ENCODE data around the gene SLC9C2. TPM values are rescaled to one million over a fixed set of nuclear protein-coding genes. Genes with fewer than 3 reads are reported as not detected.

The SLC9C2 gene
- total and polyA plus RNA-seq, 2 donors from 2014 or later = 0.52 to 0.72 TPM

- Histone ChIP-seq H3K9ac (ENCODE audit: low read length in 3 of 3) (no peak overlapping the region), H3K4me3 (ENCODE audit: low read length in 3 of 3) (no peak overlapping the region), H3K36me3 (ENCODE audit: control insufficient read depth in 2 of 3, insufficient read depth in 3 of 3, low read length in 3 of 3) (peaks cover 6 to 37% (median 32%) of the 10 kb centered on the region in 3 donors), H3K27ac (ENCODE audit: low read depth in 2 of 2, low read length in 2 of 2) (no peak overlapping the region), H3K4me1 (ENCODE audit: control insufficient read depth in 2 of 3, insufficient read depth in 2 of 3, low read depth in 1 of 3, low read length in 3 of 3) (no peaks in the 10 kb centered on the region), H3K9me3 (ENCODE audit: control insufficient read depth in 2 of 3, insufficient read depth in 1 of 3, low read length in 3 of 3) (no peaks in the 10 kb centered on the region), H3K27me3 (ENCODE audit: control insufficient read depth, insufficient read depth, low read length) (no peaks in the 10 kb centered on the region)
- intact Hi-C loops (cut with DNase I) = no loop called here
- DNase-seq (no peak), FAIRE-seq (no peak)
- no peak for TF ChIP-seq CTCF (IDR thresholded peaks at IDR 0.05; ENCODE audit: borderline replicate concordance, extremely low read depth, insufficient read depth)
Measured at GRCh38 chr1:173489929-173490328, 112.9 kb downstream of the SLC9C2 start.

GRCh38 chr1:173489149-173489600 lies 113.7 kb downstream of the SLC9C2 start:
- DNase-seq (no peak), FAIRE-seq (no peak)
- Histone ChIP-seq H3K4me1 (ENCODE audit: control insufficient read depth in 2 of 3, insufficient read depth in 2 of 3, low read depth in 1 of 3, low read length in 3 of 3) (no peaks in the 10 kb centered on the region), H3K9me3 (ENCODE audit: control insufficient read depth in 2 of 3, insufficient read depth in 1 of 3, low read length in 3 of 3) (no peaks in the 10 kb centered on the region), H3K9ac (ENCODE audit: low read length in 3 of 3) (no peak overlapping the region), H3K27me3 (ENCODE audit: control insufficient read depth, insufficient read depth, low read length) (no peaks in the 10 kb centered on the region), H3K36me3 (ENCODE audit: control insufficient read depth in 2 of 3, insufficient read depth in 3 of 3, low read length in 3 of 3) (peaks cover 6 to 38% (median 35%) of the 10 kb centered on the region in 3 donors), H3K4me3 (ENCODE audit: low read length in 3 of 3) (no peak overlapping the region), H3K27ac (ENCODE audit: low read depth in 2 of 2, low read length in 2 of 2) (no peak overlapping the region)
- intact Hi-C loops (cut with DNase I) = no loop called here
- no peak for TF ChIP-seq CTCF (IDR thresholded peaks at IDR 0.05; ENCODE audit: borderline replicate concordance, extremely low read depth, insufficient read depth)

- Histone ChIP-seq H3K4me3 (ENCODE audit: low read length in 3 of 3) (no peak overlapping the region), H3K27ac (ENCODE audit: low read depth in 2 of 2, low read length in 2 of 2) (no peak overlapping the region), H3K9me3 (ENCODE audit: control insufficient read depth in 2 of 3, insufficient read depth in 1 of 3, low read length in 3 of 3) (no peaks in the 10 kb centered on the region), H3K27me3 (ENCODE audit: control insufficient read depth, insufficient read depth, low read length) (no peaks in the 10 kb centered on the region), H3K36me3 (ENCODE audit: control insufficient read depth in 2 of 3, insufficient read depth in 3 of 3, low read length in 3 of 3) (peaks cover 6 to 42% (median 40%) of the 10 kb centered on the region in 3 donors), H3K4me1 (ENCODE audit: control insufficient read depth in 2 of 3, insufficient read depth in 2 of 3, low read depth in 1 of 3, low read length in 3 of 3) (no peaks in the 10 kb centered on the region), H3K9ac (ENCODE audit: low read length in 3 of 3) (no peak overlapping the region)
- no peak for DNase-seq
- intact Hi-C loops (cut with DNase I) = no loop called here
- no peak for FAIRE-seq
- no peak for TF ChIP-seq CTCF (IDR thresholded peaks at IDR 0.05; ENCODE audit: borderline replicate concordance, extremely low read depth, insufficient read depth)
Measured at GRCh38 chr1:173488001-173488400, 114.9 kb downstream of the SLC9C2 start.

- no peak for TF ChIP-seq CTCF (IDR thresholded peaks at IDR 0.05; ENCODE audit: borderline replicate concordance, extremely low read depth, insufficient read depth)
- intact Hi-C loops (cut with DNase I) = no loop called here
- Histone ChIP-seq H3K9ac (ENCODE audit: low read length in 3 of 3) (no peak overlapping the region), H3K27me3 (ENCODE audit: control insufficient read depth, insufficient read depth, low read length) (no peaks in the 10 kb centered on the region), H3K4me3 (ENCODE audit: low read length in 3 of 3) (no peak overlapping the region), H3K27ac (ENCODE audit: low read depth in 2 of 2, low read length in 2 of 2) (no peak overlapping the region), H3K4me1 (ENCODE audit: control insufficient read depth in 2 of 3, insufficient read depth in 2 of 3, low read depth in 1 of 3, low read length in 3 of 3) (peaks cover 0 to 2% (median 0%) of the 10 kb centered on the region in 3 donors), H3K36me3 (ENCODE audit: control insufficient read depth in 2 of 3, insufficient read depth in 3 of 3, low read length in 3 of 3) (peaks cover 17 to 64% (median 59%) of the 10 kb centered on the region in 3 donors), H3K9me3 (ENCODE audit: control insufficient read depth in 2 of 3, insufficient read depth in 1 of 3, low read length in 3 of 3) (no peaks in the 10 kb centered on the region)
- DNase-seq (no peak), FAIRE-seq (no peak)
Measured at GRCh38 chr1:173485401-173485800, 117.5 kb downstream of the SLC9C2 start.

Data from kidney (tissue), 14 donors.